ENCODE results near the gene TACC2.

TACC2 gene

DNA sequence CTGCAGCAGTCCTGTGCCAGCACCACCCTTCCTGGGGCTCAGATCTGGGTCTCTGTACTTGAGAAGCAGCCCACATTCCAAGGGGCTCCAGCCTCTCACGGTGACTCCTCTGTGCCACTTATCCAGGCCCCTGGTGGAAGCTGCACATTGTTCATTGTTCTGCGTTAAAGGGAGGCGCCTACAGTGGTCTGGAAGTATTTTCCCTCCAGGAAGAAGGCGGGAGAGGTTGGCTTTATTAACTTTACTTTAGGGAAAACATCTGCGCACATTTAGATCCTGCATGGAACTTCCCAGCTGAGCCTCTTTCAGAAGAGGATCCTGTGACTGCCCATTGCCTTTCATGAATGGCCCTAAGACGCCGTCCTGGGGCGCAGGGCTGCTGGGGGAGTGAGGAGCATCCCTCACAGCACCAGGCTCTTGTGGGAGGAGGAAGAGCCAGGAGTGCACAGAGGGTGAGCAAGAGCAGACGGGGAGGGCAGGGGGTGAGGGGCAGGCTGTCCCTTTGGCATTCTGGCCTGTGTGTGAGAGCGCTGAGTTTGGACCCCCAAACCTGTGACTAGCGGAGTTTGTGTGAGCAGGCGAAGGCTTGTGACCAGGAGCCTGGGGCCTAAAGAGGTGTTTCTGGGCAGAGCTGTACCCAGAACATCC is 183.5 kb downstream of the TACC2 start:
- DNase-seq: no peak

DNA sequence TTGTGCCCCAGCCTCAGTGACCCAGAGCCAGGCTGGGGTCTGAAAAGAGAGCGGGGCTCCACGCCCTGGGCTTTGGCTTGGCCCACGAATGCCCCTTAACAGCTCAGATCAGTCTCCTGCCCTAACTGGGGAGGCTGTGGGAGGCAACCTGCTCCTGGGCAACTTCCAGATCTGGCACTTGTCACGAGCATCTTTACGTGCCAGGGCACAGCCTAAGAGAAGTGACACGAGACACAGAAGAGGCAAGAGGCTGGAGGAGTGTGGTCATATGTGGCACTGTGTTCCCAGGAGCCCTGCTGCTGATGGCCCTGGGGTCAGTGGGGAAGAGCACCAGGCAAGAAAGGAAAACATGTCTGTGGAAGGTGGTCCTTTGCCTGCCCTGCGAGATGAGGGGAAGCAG is 184.4 kb downstream of the TACC2 start:
- no peak for DNase-seq

DNA sequence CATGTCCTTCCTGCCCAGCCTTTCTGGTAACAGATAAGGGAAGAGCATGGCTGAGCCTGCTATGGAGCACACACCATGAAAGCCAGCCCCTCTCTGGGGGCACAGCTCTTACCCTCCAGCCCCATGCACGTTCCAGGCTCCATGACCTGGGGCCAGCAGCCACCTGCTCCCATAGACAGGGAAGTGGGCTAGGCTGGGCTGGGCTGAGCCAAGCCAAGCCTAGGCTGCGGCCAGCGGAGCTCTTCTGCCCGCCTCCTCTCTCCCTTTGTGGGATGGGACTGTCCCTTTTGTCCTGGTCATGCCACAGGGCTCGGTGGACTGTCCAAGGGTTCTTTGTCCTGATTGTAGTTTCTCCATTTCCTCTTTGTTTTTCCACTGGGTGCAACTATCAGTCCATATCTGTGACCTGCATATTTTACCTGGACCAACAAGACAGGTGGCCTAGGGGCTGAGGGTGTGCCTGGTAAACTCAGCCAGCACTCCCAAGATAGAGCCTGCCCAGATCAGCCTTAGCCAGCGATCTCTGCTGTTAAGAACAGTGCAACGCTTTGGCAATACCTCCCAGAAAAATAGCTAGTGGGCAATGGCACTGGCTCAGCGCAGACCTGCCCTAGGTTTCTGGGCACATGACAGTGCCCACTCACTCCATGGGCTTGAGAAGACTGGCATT is 184.9 kb downstream of the TACC2 start:
- no peak for DNase-seq

DNA sequence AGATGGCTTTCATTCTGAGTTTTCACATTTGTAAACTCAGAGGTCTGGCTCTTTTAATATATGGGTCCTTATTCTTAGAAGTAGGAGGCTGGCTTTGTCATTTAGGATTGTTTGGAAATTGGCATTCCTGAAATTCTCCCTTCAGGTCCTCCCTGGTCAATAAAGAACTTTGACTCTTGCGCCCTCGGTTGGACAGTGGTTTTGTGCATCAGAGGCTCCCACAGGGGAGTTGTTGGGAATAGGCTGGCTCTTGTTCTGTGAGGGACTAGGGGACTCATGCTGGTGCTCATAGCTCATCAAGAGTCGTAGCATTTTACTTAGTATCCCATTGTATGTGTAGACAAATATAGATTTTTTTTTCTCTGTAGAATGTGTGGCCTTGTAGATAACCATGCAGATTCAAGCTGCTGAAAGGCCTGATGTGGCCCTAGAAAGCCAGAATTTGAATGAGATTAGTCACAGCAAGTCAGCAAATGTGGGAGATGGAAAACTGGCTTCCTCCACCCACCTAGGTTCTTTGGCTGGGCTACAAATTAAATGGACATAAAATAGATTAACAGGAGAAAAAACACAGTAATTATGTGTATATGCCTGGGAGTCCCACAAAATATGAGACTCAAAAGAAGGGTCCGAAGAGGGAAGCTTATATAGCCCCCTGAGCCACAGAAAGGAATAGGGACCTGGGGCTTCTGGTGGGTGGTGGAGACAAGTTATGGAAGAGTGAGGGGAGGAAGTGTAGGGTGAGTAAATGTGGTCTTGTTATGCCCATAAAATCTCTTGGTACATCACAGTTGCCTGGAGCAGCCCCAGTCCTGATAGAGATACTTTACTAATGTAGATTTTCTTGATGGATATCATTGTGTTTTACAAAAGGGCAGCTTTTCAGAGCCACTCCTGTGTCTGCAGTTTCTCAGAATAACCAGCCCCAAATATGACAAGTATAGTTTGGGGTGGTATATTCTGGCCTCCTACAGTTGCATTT is 187.6 kb downstream of the TACC2 start:
- DNase-seq: no peak

DNA sequence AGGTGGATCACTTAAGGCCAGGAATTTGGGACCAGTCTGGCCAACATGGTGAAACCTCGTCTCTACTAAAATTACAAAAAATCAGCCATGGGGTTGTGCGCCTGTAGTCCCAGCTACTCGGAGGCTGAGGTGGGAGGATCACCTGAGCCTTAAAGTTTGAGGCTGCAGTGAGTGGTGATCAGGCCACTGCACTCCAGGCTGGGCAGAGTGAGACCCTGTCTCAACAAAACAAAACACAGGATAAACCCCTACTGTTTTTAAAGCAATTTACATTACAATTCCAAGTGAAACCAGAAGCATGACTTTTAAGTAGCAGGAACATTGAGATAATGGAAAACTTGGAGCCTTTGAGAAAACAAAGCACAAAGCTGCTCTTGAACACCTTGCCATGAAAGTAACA is 189.7 kb downstream of the TACC2 start:
- DNase-seq: no peak

DNA sequence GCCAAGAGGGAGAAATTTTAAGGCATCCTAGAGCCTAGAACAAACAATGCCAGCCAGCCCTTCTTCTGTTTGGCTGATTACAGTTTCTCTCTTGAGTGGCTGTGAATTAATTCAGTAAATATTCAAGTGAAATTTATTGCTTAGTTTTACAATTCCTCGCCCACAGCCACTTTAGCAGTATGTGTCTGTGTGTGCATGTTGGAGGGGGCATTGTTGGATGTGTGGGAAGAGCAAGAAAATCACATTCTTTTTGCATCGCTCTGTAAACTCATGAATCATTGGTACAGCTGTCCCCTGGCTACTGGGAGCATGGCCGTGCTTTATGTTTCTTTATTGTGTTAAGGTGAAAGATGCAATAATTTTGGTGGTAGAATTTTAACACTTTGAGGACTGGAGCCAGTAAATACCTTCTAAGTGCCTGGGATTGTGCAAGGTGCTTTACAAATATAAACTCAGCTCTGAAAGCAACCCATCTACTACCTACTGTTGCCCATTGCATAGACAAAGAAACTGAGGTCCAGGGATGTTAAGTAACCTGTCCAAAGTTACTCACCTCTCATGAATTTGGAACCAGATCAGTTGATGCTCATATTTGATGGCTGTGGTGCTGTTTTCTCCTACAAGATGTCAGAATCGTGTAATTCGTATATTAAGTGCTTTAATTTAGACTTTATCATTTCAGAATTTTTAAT is 192.2 kb downstream of the TACC2 start:
- DNase-seq: no peak

DNA sequence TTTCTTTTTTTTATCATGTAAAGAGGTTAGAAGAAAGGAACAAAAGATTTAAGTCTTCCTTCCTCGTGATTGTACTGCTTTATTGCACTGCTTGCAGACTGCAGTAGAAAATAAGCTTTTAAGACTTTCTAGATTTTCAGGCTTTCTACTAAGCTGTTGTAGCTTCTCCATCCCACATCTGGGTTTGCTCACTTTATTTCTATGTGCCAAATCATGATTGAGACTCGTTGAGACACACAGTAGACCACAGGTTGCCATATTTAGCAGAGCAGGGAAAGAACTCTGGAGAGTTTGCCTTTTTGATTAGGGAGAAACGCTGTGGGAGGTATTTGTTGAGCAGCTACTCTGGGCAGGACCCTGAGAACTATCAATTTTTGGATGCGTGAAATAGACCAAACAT is 192.9 kb downstream of the TACC2 start:
- no peak for DNase-seq

DNA sequence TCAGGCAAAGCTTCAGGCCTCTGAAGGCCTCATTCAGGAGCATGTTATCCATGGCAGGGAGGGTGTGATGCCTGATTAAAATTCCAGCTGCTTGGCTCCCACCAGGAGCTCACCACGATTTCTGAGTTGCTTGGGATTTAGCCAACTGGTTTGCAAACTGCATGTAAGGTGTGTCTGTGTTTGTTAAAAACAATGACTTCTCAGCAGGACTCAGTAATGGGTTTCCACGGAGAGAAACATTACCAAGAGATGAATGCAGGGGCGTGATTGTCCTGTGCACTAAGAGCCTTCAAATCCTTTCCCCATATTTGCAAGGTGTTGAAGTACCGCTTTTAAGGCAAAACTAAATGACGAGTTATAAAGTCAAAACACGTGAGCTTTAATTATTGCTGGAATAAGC is 193.3 kb downstream of the TACC2 start:
- DNase-seq: no peak

DNA sequence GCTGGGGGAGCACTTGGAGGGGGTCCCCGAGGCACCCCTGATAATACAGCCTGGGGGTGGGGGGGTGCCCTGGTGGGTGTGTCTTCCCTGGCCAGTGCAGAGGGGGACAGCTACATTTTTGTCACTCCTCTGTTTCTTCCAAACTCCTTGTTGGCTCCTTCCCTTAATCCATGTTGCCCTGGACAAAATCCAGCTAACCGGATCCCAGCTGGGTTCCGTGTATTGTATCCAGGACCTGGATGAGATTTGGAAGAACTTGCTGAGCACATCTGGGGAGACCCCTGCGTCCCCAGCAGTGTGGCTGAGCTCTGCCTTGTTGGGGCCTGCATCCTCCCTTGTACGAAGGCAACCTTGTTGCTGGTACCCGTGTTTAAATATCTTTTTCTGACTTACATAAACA is 195.3 kb downstream of the TACC2 start:
- DNase-seq: no peak

DNA sequence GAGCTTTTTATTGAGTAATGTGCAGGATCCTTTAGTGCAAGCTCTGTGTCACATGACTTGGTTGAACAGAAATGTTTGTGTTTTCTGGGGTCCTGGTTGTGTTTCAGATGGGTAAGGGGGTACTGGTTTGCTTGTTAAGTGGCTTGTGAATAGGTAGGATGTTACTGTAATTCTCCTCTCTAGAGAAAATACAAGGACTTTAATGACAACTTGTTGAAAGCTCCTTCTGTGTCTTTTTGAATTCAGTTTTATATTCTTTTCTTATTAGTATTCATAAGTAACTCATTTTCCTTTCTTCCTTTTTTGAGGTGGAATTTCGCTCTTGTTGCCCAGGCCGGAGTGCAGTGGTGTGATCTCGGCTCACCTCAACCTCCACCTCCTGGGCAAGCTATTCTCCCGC is 196.7 kb downstream of the TACC2 start:
- no peak for DNase-seq

DNA sequence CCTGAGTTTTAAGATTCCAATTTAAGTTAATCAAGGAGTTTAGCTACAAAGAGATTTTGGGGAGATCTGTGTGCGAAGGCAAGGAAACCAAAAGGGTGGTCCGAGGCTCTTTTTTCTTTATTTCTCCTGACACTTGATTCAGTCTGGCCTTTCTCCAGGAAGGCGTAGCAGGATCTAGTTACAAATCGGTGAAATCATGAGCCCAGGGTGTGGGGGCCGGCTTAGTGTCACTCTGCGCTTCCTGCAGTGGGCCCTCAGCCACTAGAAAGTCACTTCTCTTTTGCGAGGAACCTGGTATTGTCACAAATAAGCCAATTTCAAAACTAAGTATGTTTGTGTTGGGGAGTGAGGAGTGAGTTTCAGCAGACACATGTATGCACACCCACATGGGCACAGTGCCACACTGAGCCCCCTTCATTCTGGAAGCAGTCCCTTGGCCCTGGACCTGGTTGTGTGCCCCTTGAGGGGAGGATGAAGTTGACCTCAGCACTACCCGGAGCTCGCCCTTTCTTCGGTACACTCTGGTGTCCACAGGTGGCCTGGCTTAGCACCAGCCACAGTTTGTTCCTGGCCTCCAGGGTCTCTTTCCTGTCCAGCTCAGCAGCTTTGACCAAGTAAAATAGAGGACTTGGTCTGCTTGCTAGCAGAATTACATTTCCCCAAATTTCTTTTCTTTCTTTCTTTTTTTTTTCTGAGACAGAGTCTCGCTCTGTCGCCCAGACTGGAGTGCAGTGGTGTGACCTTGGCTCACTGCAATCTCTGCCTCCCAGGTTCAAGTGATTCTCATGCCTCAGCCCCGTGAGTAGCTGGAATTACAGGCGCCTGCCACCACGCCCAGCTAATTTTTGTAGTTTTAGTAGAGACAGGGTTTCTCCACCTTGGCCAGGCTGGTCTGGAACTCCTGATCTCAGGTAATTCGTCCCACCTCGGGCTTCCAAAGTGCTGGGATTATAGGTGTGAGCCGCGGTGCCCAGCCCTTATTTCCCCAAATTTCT is 198.2 kb downstream of the TACC2 start:
- DNase-seq: no peak

DNA sequence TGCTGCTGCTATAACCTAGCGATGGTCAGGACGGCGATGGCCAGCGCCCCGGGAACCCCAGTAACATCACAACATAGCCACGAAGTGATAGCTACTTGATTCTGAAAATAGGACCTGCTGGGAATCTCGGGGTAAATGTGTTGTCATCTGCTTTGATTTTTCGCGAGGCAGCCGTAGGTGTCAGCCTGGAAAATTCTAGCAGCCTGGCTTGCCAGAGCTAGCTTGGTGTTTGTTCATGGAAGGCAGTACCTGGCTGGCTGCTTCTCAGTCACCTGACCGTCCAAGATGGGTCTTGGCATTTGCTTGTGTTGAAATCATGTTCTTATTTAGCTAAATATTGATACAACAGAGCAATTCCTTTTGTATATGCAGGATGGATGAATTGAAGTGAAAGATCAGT is 199.7 kb downstream of the TACC2 start:
- DNase-seq: no peak

DNA sequence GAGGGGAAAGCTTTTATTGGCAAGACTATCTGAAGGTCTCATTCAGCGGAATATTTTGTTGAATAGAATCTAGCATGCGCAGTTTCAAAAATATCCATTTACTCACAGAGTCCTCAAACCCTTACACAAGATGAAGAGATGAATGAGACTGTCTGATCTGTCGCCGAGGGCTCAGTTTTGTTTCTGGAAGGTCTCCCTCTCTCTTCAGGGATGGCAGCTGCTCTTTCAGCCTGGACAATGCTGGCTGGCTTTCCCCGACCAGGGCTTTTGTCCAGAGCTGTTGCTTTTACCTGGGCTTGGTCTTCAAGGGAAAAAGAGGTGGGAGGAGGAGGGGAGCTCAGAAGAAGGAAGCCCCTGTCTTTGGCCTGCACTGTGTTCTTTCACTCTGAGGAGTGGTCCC is 200.2 kb downstream of the TACC2 start:
- no peak for DNase-seq

DNA sequence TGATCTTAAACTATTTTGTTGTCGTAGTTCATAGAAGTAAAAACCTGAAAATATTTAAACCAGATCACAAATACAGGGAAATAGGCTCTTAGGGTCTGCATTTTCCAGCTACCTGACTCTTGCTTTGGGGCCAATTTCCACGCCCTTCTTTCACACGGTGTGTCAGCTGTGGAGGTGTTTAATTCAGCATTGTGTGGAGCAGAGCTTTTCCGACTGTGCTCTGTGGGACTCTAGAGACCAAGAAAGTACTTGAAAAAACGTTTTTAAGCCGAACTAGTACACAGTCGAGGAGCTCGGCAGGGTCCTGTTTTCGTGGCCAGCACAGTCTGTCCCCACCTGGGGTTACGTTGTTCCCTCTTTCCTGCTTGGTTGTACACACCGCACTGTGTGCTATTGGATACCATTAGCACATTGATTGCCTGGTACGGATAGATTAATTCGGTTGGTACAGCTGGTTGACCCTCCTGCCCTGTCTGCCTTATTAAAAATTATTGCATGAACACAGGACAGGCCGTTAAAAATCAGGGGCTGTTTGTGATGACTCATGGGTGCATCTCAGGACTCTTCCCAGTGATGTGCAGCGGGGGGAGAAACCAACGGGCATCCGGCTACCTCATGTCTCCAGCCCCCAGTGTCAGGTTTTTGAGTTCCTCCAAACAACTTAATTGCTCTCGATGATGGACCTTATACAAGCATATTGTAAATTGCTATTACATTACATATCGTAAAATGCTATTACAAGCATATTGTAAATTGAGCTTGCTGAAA is 201.4 kb downstream of the TACC2 start:
- no peak for DNase-seq

DNA sequence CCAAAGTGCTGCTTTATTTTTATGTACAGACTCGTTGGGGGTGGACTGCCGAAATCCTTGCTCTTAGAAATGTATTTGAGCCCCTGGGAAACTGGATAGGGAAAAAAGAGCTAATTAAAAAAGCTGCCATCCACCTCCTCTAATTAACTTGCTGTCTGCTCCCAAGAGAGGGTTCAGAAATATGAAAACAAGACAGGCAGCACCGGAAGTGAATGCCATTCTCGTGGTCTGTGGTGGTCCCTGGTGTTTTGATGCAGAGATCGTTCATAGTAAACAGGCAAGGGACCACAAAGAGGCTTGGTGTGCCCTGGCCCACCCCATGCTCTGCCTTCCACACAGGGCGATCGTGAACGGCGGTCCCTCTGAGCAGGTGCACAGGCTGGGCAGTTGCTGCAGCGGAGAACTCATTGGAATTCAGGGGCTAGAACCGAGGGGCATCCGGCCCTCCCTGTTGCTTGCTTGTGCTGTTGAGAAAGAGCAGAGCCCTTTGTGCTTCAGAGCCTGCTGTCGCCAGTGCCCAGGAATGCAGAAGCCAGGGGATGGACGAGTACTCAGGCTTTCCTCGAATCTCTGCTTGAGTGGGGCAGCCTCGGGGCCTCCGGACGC is 203.1 kb downstream of the TACC2 start:
- DNase-seq: no peak

DNA sequence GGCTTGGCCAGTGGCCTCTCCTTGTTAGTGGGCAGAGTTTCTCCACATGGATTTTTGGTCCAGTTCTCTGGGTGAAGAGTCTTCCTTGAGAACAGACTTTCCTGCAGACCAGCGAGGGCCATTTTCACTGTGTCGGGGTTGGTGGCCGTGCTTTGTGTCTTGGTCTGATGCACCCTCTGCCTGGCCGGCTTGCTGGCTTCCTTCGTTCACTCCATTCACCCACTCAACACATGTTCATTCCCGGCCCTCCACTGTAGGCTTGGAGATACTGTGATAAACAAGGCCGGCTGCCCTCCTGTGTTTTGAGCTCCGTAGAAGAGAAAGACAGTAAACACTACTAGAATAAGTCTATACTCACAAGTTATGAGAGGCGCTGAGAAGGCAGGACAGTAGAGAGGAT is 205.3 kb downstream of the TACC2 start:
- DNase-seq: no peak

DNA sequence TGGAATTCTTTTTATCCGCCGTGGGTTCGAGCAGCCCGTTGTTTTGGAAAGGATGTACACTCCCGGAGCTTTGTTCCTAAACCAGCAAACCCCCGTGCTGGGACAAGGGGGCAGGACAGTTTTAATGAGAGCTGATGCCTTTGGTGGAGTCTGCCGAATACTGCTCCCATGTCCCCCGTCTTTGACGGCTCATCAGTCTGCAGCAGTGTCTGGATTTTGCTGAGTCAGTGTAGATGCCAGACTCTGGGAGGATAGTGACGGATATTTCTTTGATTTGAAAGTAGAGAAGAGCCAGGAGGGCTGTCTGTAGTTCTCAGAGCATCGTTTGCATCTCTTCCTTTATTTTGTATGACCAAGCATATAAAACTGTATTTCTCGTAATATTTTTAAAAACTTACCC is 207.3 kb downstream of the TACC2 start:
- DNase-seq: no peak

DNA sequence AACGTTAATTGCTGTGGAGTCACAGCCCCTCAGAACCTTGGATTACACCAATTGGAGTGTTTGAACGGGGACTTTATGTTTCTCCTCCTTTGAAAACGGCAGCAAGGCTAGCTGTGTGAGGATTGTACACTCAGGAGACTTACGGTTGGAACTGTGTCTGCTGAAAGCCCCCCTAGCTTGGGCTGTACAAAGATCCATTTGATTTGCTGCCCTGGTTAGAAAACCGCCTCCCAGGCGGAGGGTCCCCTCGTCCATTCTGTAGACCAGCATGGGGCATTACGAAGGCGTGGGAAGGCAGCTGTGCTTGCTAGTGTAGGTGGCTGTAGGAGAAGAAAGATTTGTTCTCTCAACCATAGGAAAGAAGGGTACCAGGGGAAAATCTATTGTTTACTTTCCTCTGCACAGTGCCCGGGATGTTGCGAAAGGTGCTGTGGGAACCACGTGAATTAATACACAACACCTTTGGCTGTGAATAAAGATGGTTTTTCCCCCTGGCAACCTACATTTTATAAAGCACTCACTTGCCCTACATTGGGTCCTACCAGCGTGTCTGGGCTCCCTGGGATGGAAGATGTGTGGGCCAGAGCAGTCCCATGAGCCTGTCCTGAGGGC is 208.8 kb downstream of the TACC2 start:
- DNase-seq: no peak

DNA sequence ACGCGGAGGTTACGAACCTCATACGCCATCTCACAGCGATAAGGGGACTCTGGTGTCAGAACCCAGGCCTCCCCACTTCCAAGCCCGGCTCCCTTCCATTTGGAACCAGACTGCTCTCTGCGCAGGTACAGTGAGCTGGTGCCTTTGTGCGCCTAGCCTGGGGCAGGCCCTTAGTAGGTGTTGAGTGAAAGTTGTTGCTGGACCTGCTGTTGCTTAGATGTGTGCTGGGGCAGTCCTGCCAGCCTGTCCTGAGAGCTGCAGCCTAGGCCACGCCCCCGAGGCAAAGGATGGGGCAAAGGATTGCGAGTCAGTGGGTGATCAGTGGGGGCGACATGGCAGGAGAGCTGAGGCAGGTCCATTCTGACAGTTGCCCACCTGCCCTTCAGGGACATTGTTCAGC is 209.7 kb downstream of the TACC2 start:
- no peak for DNase-seq

DNA sequence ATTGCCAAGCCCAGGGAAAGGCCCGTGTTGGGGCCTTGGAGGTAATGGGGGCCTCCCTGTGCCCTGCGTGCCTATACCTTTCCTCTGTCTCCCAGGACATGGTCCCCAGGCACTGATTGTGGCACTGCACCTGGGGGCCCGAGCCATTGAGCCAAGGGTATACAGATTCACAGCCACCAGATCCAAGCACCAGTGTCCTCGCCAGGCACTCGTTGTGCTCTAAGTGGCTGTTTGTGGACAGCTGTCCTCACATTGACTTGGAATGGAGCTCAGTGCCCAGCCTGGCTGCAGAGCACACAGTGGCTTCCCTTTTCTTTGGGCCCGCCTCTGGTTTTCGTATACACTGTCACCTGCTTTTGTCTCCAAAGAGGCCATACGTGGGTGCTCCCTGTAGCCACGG is 210.1 kb downstream of the TACC2 start:
- no peak for DNase-seq
